PC-9 (cell line): ENCODE data around the gene EPB41L4A.

Experiments used
- CTCF ChIP-seq: fragments of 200-600 bp; sonication (generic); conservative IDR thresholded peaks from 2 replicates; pipeline ENCODE4 v1.6.1; 2017; ENCODE audit warnings: mixed run types, antibody characterized with exemption, mild to moderate bottlenecking, moderate library complexity
- EZH2 ChIP-seq: fragments of 200-600 bp; sonication (generic); IDR thresholded peaks from 2 replicates; pipeline ENCODE4 v1.8.0; 2017; ENCODE audit warnings: antibody characterized with exemption, low read depth

GRCh38 chr5:112279082-112279481 is 140.0 kb downstream of the EPB41L4A start:
- no peak for TF ChIP-seq EZH2
- no peak for TF ChIP-seq CTCF
